GM18502 (cell line): ENCODE data around the gene CHST13.

Experiments used
- ATAC-seq: cut with Tn5 transposase; IDR thresholded peaks from one replicate; pipeline ENCODE4 v1.9.1; 2021; ENCODE audit warnings: mild to moderate bottlenecking; ENCODE audit not compliant: unreplicated experiment, poor library complexity

The CHST13 gene

GRCh38 chr3:126507886-126508285 is 16.1 kb upstream of the CHST13 start:
- ATAC-seq, result no peak

GRCh38 chr3:126508564-126508964 is 15.4 kb upstream of the CHST13 start:
- ATAC-seq, result no peak

DNA sequence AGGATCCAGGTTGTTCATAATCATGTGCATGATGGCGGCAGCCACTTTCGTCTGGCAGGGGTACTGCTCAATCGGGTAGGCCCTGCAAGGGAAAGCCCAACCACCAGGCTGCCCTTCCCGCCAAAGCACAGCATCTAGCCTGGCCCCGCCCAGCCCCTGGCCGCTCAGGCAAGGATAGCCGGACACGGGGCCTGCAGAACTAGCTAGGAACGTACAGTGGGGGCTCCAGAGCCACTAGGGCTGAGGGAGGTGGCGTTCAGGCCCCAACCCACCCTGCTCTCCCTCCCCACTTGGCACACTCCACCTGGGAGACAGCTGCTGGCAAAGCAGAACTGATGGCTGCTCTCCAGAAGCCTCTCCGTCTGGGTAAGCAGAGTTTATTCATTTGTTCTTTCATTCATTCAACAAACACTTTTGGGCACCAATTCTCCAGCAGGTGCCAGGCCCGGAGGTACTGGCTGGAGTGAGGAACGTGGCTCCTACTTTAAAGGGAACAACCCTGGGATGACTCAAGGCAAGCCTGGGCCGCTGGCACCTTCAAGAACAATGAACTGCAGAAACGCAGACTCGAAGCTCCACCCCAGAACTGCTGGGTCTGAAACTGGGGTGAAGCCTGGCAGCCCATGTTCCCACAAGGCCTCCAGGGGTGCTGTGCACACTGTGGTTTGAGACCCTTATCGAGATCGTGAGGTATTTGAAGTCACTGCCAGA is 14.2 kb upstream of the CHST13 start:
- ATAC-seq, result no peak

GRCh38 chr3:126510308-126510910 is 13.5 kb upstream of the CHST13 start:
- ATAC-seq, result no peak

DNA sequence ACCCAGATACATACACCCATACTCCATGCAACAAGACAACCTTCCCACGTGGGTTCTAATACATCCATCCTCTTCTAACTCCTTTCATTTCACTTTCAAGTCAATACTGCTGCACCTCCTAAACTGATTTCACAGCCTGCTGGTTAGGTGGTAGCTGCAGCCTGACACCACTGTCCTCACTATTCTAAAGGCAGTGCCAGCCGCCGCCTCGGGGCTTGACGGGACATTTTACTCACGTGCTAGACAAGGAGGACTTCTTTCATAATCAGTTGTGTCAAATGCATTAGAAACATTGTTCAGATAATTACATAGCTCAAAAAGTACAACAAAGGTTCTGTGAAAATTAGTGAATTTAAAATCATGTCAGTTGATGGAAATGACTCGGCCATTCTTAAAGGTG is 12.7 kb upstream of the CHST13 start:
- no peak for ATAC-seq

- no peak for ATAC-seq
Measured at GRCh38 chr3:126512026-126512425, 11.9 kb upstream of the CHST13 start.

- ATAC-seq, result no peak
Measured at GRCh38 chr3:126512916-126513650, 10.9 kb upstream of the CHST13 start.

GRCh38 chr3:126514161-126514560 is 9.8 kb upstream of the CHST13 start:
- ATAC-seq, result no peak

DNA sequence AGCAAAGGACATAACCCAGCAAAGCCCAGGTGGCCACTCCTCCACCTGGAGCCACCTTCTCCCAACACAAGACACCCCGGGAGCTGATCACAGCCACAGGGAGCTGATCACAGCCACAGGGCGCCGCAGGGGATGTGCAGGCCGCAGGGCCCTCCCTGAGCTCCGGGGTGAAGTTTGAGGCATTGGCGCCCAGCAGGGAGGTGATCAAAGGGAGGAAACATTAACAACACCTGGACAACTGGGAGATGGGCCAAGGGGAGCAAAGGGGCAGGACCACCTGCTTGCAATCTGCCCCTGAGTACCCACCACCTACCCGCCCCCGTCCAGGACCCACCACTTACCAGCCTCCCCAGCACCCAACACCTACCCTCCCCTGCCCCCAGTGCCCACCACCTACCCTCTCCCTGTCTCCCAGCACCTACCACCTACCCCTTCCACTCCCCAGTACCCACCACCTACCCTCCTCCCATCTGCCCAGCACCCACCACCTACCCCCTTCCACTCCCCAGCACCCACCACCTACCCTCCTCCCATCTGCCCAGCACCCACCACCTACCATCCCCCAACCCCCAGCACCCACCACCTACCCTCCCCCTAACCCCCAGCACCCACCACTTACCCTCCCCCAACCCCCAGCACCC is 8.8 kb upstream of the CHST13 start:
- ATAC-seq, result no peak

DNA sequence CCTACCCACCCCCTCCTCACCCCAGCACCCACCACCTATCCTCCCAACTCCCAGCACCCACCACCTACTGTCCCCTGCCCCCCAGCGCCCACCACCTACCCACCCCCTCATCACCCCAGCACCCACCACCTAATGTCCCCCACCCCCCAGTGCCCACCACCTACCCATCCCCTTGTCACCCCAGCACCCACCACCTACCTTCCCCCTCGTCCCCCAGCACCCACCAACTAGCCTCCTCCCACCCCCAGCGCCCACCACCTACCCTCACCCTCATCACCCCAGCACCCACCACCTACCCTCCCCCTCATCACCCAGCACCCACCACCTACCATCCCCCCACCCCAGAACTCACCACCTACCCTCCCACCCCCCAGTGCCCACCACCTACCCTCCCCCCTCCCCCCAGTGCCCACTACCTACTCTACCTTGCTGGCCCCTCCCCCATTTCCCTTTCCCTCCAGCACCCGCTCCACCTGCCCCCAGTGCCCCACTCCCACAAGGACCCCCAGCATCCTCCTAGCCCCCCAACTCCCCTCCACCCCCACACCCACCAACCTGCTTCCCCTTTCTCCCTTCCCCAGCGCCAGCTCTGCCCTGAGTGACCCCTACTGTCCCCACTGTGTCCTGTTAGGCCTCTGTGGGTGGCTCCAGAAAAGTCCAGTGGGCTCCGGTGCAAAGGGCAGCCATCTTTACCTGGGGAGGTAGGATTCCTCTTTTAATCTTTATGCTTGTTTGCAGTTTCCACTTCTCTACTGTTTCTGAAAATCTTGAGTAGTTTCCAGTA is 7.6 kb upstream of the CHST13 start:
- ATAC-seq, result no peak

DNA sequence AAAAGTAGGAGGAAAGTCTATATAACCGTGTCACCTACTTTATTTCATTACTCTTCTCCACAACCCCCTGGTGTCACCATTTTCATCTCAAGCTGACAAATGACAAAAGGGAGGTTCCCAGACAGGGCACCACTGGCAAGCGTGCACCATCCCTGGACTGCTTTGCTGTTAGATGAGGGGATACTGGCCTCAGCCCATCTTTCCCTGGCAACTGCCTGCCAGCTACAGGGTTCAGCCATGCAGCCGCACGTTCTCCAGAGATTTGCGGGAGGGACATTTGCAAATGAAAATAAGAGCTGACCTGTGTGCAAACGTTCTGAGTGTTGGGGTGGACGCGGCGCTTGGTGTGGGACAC is 7.0 kb upstream of the CHST13 start:
- no peak for ATAC-seq

GRCh38 chr3:126517291-126517951 is 6.5 kb upstream of the CHST13 start, which contains the start of gene UROC1:
Gene UROC1 (minus strand): TSS chr3:126517773. CDS start chr3:126517719, 54 bp downstream.
- ATAC-seq, result no peak

- ATAC-seq, result no peak
Measured at GRCh38 chr3:126517986-126518778, 5.8 kb upstream of the CHST13 start.

- ATAC-seq, result no peak
Measured at GRCh38 chr3:126518779-126519177, 5.2 kb upstream of the CHST13 start.

- no peak for ATAC-seq
Measured at GRCh38 chr3:126519506-126520455, 4.2 kb upstream of the CHST13 start.

GRCh38 chr3:126521122-126521891 is 2.6 kb upstream of the CHST13 start:
- ATAC-seq, result no peak

- no peak for ATAC-seq
Measured at GRCh38 chr3:126522363-126522788, 1.6 kb upstream of the CHST13 start.
